HepG2 (cell line): Measurements from ENCODE around the gene ZFP36L2. TPM values are rescaled to one million over a fixed set of nuclear protein-coding genes. Genes with fewer than 3 reads are reported as not detected.

Experiments used
- BHLHE40 ChIP-seq: IDR thresholded peaks from 2 replicates; pipeline ENCODE4 v1.6.1; 2011; ENCODE audit warnings: low read length, improper control_type of control experiment
- HIVEP1 ChIP-seq: sonication (generic); formaldehyde crosslinking; IDR thresholded peaks from 2 replicates; pipeline ENCODE4 v1.4.0; 2020; ENCODE audit warnings: mild to moderate bottlenecking, missing genetic modification reagents
- KAT8 ChIP-seq: IDR thresholded peaks from 2 replicates; pipeline ENCODE4 v1.6.1; 2016; ENCODE audit warnings: missing genetic modification reagents, missing compliant biosample characterization
- MYC ChIP-seq: sonication (generic); formaldehyde crosslinking; IDR thresholded peaks from 2 replicates; pipeline ENCODE4 v1.9.0; 2021; ENCODE audit warnings: missing genetic modification reagents, borderline replicate concordance
- NCOA2 ChIP-seq: sonication (generic); formaldehyde crosslinking; IDR thresholded peaks from 2 replicates; pipeline ENCODE4 v1.8.0; 2022; ENCODE audit warnings: inconsistent platforms
- POLR2AphosphoS5 ChIP-seq: IDR thresholded peaks from 2 replicates; pipeline ENCODE4 v1.6.1; 2012; ENCODE audit warnings: low read depth, low read length
- SYNCRIP ChIP-seq: fragments of 200-400 bp; formaldehyde crosslinking; IDR thresholded peaks from 2 replicates; pipeline ENCODE4 v1.6.1; 2018; ENCODE audit warnings: mild to moderate bottlenecking, low read depth, low read length; ENCODE audit not compliant: insufficient read depth
- TCF7L2 ChIP-seq: IDR thresholded peaks from 2 replicates; pipeline ENCODE4 v1.6.1; 2011; ENCODE audit warnings: mild to moderate bottlenecking, low read depth, low read length, moderate library complexity
- ZBTB38 ChIP-seq: sonication (generic); formaldehyde crosslinking; IDR thresholded peaks from 2 replicates; pipeline ENCODE4 v1.5.1; 2020; ENCODE audit warnings: mild to moderate bottlenecking, missing genetic modification reagents
- ZNF33B ChIP-seq: sonication (generic); formaldehyde crosslinking; IDR thresholded peaks from 2 replicates; pipeline ENCODE4 v1.5.1; 2020; ENCODE audit warnings: mild to moderate bottlenecking, missing genetic modification reagents
- ZNF382 ChIP-seq: sonication (generic); formaldehyde crosslinking; IDR thresholded peaks from 2 replicates; pipeline ENCODE4 v1.5.0; 2020; ENCODE audit warnings: missing genetic modification reagents, mild to moderate bottlenecking, borderline replicate concordance
- ZNF589 ChIP-seq: sonication (generic); formaldehyde crosslinking; conservative IDR thresholded peaks from 2 replicates; pipeline ENCODE4 v1.8.0; 2022; ENCODE audit warnings: mild to moderate bottlenecking, moderate library complexity, missing genetic modification reagents
- ZNF724P ChIP-seq: sonication (generic); formaldehyde crosslinking; IDR thresholded peaks from 2 replicates; pipeline ENCODE4 v1.8.0; 2022; ENCODE audit warnings: missing genetic modification reagents, borderline replicate concordance
- ZNF768 ChIP-seq: sonication (generic); formaldehyde crosslinking; IDR thresholded peaks from 2 replicates; pipeline ENCODE4 v1.4.0; 2020; ENCODE audit warnings: missing genetic modification reagents
- polyA plus RNA-seq, 8 experiments: library from polyadenylated mRNA; depleted of rRNA in 3 of 8; stranded (reverse) in 7 of 8; unstranded in 1 of 8; fragments of >200 nt; fragmentation: Illumina TruSeq in 4 of 8; extraction: Trizol in 4 of 8; gene quantifications; 2 replicates each; pipeline versions ENCODE4 v1.2.1 to v1.2.3, GENCODE V29; 2011 to 2016; ENCODE audit warnings: low read depth in 4 of 8, missing spikeins in 1 of 8, mixed read lengths in 1 of 8; ENCODE audit not compliant: insufficient read depth in 1 of 8
- total RNA-seq, 5 experiments: library from RNA; depleted of rRNA; stranded (reverse); fragments of >200 nt; fragmentation: Illumina TruSeq; extraction: Trizol; gene quantifications; 2 replicates each; pipeline ENCODE4 v1.2.3, GENCODE V29; 2016; ENCODE audit warnings: low read depth in 1 of 5
- TF ChIP-seq, protein P1 (sequence below): fragments of 450-650 bp; IDR thresholded peaks from 2 replicates; pipeline ENCODE4 v1.6.1; 2017; ENCODE audit warnings: mild to moderate bottlenecking
- TF ChIP-seq, protein P2 (sequence below): sonication (generic); formaldehyde crosslinking; IDR thresholded peaks from 2 replicates; pipeline ENCODE4 v1.4.0; 2020; ENCODE audit warnings: mild to moderate bottlenecking, missing genetic modification reagents, borderline replicate concordance
- TF ChIP-seq, protein P3 (sequence below): sonication (generic); formaldehyde crosslinking; IDR thresholded peaks from 2 replicates; pipeline ENCODE4 v1.5.1; 2020; ENCODE audit warnings: mild to moderate bottlenecking, missing genetic modification reagents, borderline replicate concordance
- TF ChIP-seq, protein P4 (sequence below): sonication (generic); formaldehyde crosslinking; IDR thresholded peaks from 2 replicates; pipeline ENCODE4 v1.4.0; 2020; ENCODE audit warnings: low read depth, missing genetic modification reagents

ZFP36L2 gene
- total and polyA plus RNA-seq, 2 of the 13 experiments (the other 11 are each of a cell fraction or from before 2014, with no cell fraction given), result 11.2 to 21.8 TPM

DNA sequence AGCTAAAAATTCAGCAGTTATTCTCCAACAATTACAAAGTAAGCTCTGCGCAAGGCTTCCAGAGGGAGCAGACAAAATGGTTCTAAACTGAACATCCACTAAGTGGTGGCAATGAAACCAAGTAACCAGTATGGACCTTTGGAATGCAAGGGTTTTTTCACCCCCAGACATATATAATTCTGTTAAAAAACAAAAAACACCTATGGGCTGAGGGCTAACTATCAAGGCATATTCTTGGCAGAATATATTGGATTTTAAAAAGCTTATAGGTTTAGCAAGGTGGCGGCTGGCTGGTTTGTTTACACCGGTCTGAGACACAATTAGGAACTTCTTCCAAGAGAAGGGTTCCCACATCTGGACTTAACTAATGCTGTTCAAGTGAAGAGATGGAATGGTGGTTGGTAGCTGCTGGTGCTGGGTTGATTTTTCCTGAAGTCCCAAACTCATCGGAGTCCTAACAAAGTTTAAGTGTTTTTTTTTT, 2.8 kb downstream of the ZFP36L2 start (continued):
- TF ChIP-seq, protein P1, sequence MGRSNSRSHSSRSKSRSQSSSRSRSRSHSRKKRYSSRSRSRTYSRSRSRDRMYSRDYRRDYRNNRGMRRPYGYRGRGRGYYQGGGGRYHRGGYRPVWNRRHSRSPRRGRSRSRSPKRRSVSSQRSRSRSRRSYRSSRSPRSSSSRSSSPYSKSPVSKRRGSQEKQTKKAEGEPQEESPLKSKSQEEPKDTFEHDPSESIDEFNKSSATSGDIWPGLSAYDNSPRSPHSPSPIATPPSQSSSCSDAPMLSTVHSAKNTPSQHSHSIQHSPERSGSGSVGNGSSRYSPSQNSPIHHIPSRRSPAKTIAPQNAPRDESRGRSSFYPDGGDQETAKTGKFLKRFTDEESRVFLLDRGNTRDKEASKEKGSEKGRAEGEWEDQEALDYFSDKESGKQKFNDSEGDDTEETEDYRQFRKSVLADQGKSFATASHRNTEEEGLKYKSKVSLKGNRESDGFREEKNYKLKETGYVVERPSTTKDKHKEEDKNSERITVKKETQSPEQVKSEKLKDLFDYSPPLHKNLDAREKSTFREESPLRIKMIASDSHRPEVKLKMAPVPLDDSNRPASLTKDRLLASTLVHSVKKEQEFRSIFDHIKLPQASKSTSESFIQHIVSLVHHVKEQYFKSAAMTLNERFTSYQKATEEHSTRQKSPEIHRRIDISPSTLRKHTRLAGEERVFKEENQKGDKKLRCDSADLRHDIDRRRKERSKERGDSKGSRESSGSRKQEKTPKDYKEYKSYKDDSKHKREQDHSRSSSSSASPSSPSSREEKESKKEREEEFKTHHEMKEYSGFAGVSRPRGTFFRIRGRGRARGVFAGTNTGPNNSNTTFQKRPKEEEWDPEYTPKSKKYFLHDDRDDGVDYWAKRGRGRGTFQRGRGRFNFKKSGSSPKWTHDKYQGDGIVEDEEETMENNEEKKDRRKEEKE, result no peak
- TF ChIP-seq ZNF382 (CRISPR knock-in tag) (no peak), ZBTB38 (CRISPR knock-in tag) (no peak), HIVEP1 (CRISPR knock-in tag) (no peak), ZNF589 (no peak), POLR2AphosphoS5 (peak; percentile 40; the same call in 1 of the 2 replicates), ZNF724P (CRISPR knock-in tag) (no peak), ZNF33B (CRISPR knock-in tag) (no peak), NCOA2 (CRISPR knock-in tag) (no peak), MYC (CRISPR knock-in tag) (no peak), ZNF768 (CRISPR knock-in tag) (no peak), SYNCRIP (no peak), BHLHE40 (no peak), TCF7L2 (no peak), KAT8 (CRISPR knock-in tag) (no peak)
- TF ChIP-seq, protein P2, sequence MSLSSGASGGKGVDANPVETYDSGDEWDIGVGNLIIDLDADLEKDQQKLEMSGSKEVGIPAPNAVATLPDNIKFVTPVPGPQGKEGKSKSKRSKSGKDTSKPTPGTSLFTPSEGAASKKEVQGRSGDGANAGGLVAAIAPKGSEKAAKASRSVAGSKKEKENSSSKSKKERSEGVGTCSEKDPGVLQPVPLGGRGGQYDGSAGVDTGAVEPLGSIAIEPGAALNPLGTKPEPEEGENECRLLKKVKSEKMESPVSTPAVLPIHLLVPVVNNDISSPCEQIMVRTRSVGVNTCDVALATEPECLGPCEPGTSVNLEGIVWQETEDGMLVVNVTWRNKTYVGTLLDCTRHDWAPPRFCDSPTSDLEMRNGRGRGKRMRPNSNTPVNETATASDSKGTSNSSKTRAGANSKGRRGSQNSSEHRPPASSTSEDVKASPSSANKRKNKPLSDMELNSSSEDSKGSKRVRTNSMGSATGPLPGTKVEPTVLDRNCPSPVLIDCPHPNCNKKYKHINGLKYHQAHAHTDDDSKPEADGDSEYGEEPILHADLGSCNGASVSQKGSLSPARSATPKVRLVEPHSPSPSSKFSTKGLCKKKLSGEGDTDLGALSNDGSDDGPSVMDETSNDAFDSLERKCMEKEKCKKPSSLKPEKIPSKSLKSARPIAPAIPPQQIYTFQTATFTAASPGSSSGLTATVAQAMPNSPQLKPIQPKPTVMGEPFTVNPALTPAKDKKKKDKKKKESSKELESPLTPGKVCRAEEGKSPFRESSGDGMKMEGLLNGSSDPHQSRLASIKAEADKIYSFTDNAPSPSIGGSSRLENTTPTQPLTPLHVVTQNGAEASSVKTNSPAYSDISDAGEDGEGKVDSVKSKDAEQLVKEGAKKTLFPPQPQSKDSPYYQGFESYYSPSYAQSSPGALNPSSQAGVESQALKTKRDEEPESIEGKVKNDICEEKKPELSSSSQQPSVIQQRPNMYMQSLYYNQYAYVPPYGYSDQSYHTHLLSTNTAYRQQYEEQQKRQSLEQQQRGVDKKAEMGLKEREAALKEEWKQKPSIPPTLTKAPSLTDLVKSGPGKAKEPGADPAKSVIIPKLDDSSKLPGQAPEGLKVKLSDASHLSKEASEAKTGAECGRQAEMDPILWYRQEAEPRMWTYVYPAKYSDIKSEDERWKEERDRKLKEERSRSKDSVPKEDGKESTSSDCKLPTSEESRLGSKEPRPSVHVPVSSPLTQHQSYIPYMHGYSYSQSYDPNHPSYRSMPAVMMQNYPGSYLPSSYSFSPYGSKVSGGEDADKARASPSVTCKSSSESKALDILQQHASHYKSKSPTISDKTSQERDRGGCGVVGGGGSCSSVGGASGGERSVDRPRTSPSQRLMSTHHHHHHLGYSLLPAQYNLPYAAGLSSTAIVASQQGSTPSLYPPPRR (CRISPR knock-in tag), result no peak
- TF ChIP-seq, protein P3, sequence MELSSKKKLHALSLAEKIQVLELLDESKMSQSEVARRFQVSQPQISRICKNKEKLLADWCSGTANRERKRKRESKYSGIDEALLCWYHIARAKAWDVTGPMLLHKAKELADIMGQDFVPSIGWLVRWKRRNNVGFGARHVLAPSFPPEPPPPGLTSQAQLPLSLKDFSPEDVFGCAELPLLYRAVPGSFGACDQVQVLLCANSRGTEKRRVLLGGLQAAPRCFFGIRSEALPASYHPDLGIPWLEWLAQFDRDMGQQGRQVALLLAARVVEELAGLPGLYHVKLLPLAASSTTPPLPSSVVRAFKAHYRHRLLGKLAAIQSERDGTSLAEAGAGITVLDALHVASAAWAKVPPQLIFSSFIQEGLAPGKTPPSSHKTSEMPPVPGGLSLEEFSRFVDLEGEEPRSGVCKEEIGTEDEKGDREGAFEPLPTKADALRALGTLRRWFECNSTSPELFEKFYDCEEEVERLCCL (CRISPR knock-in tag), result no peak; the same call in 1 of the 2 replicates
- TF ChIP-seq, protein P4, sequence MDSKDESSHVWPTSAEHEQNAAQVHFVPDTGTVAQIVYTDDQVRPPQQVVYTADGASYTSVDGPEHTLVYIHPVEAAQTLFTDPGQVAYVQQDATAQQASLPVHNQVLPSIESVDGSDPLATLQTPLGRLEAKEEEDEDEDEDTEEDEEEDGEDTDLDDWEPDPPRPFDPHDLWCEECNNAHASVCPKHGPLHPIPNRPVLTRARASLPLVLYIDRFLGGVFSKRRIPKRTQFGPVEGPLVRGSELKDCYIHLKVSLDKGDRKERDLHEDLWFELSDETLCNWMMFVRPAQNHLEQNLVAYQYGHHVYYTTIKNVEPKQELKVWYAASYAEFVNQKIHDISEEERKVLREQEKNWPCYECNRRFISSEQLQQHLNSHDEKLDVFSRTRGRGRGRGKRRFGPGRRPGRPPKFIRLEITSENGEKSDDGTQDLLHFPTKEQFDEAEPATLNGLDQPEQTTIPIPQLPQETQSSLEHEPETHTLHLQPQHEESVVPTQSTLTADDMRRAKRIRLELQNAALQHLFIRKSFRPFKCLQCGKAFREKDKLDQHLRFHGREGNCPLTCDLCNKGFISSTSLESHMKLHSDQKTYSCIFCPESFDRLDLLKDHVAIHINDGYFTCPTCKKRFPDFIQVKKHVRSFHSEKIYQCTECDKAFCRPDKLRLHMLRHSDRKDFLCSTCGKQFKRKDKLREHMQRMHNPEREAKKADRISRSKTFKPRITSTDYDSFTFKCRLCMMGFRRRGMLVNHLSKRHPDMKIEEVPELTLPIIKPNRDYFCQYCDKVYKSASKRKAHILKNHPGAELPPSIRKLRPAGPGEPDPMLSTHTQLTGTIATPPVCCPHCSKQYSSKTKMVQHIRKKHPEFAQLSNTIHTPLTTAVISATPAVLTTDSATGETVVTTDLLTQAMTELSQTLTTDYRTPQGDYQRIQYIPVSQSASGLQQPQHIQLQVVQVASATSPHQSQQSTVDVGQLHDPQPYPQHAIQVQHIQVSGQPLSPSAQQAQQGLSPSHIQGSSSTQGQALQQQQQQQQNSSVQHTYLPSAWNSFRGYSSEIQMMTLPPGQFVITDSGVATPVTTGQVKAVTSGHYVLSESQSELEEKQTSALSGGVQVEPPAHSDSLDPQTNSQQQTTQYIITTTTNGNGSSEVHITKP (CRISPR knock-in tag), result no peak
